Activated CD8-positive, alpha-beta T cell treated with anti-CD3 and anti-CD28 coated beads for 36 hours (primary cell): ENCODE measurements around the gene CDH24. TPM values are rescaled to one million over a fixed set of nuclear protein-coding genes. Genes with fewer than 3 reads are reported as not detected.

ENCODE experiments used
- ATAC-seq: fragments of 200-7000 bp; cut with Tn5 transposase; one replicate; pipeline ENCODE4 v1.10.0; 2021; ENCODE audit warnings: mild to moderate bottlenecking, moderate library complexity
- CTCF ChIA-PET: fragments of 350-600 bp; sonication (Branson Sonifier 250); formaldehyde crosslinking; loops from one replicate; lab custom pipeline; 2021; ENCODE audit warnings: antibody characterized with exemption; lab: Charles Lee
- POLR2A ChIA-PET: fragments of 350-600 bp; sonication (Branson Sonifier 250); formaldehyde crosslinking; loops from one replicate; lab custom pipeline; 2021; ENCODE audit warnings: antibody characterized with exemption; lab: Charles Lee
- DNase-seq: peaks from one replicate; pipeline ENCODE4 v3.0.0-alpha.2; 2020
- H3K27ac Mint-ChIP-seq: one replicate; pipeline ENCODE4 v1.8.0; 2021; ENCODE audit warnings: mild to moderate bottlenecking, mixed read lengths
- H3K27me3 Mint-ChIP-seq: one replicate; pipeline ENCODE4 v1.8.0; 2021; ENCODE audit warnings: mixed read lengths
- H3K36me3 Mint-ChIP-seq: one replicate; pipeline ENCODE4 v1.8.0; 2021; ENCODE audit warnings: low read depth, mixed read lengths
- H3K4me1 Mint-ChIP-seq: one replicate; pipeline ENCODE4 v1.8.0; 2021; ENCODE audit warnings: low read depth, mixed read lengths
- H3K4me3 Mint-ChIP-seq: one replicate; pipeline ENCODE4 v1.8.0; 2021; ENCODE audit warnings: mild to moderate bottlenecking, moderate library complexity, mixed read lengths
- H3K9me3 Mint-ChIP-seq: one replicate; pipeline ENCODE4 v1.8.0; 2021; ENCODE audit warnings: mixed read lengths
- intact Hi-C: fragments of 100-400 bp; cut with micrococcal nuclease; formaldehyde crosslinking; loops from one replicate; pipeline ENCODE4 v1.10.0; 2022
- total RNA-seq, 2 experiments: library from RNA; stranded (reverse); gene quantifications; one replicate each; pipeline ENCODE4 v1.2.3, GENCODE V29; 2021
- TF ChIP-seq, protein P1 (sequence below): fragments of 200-600 bp; IDR thresholded peaks from one replicate; pipeline ENCODE4 v1.8.0; 2022; ENCODE audit warnings: antibody characterized with exemption, mild to moderate bottlenecking

The CDH24 gene
- total RNA-seq, 2 experiments from 2014 or later: 0.69 to 0.72 TPM

DNA sequence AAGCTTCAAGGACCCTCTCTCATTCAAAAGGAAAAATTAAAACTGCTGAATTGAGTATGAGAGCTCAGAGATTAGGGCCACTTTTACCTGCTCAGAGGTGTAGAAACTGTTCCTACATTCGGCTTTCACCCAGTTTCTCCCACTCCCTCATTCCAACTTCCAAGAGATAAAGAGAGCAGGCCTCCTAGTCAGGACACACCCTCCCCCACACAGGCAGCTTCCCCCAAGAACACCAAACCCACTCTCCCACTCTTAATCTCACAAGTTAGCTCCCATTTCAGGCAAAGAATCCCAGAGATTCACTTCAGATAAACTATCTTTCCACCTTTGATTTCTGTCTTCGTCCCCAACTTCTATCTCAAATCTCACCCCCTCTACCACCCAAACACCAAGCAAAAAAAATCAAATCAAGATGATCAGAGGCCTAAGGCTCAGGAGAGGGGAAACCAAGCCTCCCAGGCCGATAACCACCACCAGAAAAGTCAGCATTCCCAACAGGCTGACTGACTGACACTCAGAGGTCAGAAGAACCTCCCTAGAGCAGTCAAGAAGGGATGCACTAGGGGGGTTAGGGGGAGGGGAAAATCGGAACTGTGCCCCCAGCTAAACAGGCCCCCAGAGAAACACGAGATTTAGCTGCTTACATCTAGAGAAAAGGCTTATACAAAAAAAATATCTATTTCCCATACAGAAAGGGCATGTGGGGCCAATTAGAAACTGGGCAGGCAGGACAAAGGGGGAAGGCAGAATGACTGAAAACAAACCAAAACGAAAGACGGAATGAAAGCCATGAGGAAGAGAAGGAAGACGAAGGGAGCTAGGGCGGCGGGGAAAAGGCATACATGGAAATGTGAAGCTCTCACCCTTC is 13.2 kb upstream of the CDH24 start:
- Mint-ChIP-seq H3K4me1 (peaks cover 34% of the 10 kb centered on the region), H3K4me3 (peak overlapping the region; percentile 96), H3K36me3 (peaks cover 45% of the 10 kb centered on the region), H3K27me3 (no peaks in the 10 kb centered on the region), H3K27ac (peak overlapping the region; percentile 97), H3K9me3 (no peaks in the 10 kb centered on the region)
- intact Hi-C loops: no loop called here
- no peak for DNase-seq
- TF ChIP-seq, protein P1, sequence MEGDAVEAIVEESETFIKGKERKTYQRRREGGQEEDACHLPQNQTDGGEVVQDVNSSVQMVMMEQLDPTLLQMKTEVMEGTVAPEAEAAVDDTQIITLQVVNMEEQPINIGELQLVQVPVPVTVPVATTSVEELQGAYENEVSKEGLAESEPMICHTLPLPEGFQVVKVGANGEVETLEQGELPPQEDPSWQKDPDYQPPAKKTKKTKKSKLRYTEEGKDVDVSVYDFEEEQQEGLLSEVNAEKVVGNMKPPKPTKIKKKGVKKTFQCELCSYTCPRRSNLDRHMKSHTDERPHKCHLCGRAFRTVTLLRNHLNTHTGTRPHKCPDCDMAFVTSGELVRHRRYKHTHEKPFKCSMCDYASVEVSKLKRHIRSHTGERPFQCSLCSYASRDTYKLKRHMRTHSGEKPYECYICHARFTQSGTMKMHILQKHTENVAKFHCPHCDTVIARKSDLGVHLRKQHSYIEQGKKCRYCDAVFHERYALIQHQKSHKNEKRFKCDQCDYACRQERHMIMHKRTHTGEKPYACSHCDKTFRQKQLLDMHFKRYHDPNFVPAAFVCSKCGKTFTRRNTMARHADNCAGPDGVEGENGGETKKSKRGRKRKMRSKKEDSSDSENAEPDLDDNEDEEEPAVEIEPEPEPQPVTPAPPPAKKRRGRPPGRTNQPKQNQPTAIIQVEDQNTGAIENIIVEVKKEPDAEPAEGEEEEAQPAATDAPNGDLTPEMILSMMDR: no peak
- ChIA-PET CTCF (interaction anchor here (1.0 to 9.8 kb wide), 19 partner anchors 7 to 225 kb away, joined by 3 to 196 read pairs (median 7); partner anchors contain the start of genes ACIN1, AJUBA, C14orf119 and CDH24), POLR2A (interaction anchor here (0.7 to 2.2 kb wide), 7 partner anchors 13 to 250 kb away, joined by 3 to 8 read pairs (median 6); partner anchors contain the start of genes ACIN1, C14orf119, CDH24 and PPP1R3E)
- ATAC-seq: no peak

DNA sequence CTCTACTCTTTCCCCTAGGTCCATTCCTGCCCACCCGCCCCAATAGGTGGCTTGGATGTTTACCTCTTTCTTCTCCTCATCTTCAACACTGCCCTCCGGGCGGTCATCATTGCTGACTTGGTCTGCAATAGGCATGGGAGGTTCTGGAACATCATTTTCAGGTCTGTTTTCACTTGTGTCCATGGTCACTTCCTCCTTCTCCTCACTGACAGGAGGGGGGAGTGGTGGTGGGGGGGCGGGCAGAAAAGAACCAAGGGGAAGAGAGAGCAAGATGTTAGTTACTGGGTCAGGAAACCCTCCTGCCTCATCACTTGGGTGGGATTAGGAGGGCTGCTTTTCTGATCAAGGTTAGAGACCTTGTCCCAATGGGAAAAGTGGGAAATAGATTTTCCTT is 12.1 kb upstream of the CDH24 start:
- H3K9me3 Mint-ChIP-seq: no peaks in the 10 kb centered on the region
- no peak for DNase-seq
- peak overlapping the region; percentile 52 for H3K27ac Mint-ChIP-seq
- ChIA-PET POLR2A (interaction anchor here (0.9 to 1.9 kb wide), 5 partner anchors 8 to 87 kb away, joined by 3 to 12 read pairs (median 5); partner anchors contain the start of genes AJUBA and CDH24), CTCF (interaction anchor here (0.8 to 12.3 kb wide), 70 partner anchors 5 to 461 kb away, joined by 3 to 196 read pairs (median 6); partner anchors contain the start of genes ACIN1, AJUBA, C14orf119 and CDH24)
- TF ChIP-seq, protein P1: no peak
- peak overlapping the region; percentile 96 for H3K4me3 Mint-ChIP-seq
- H3K4me1 Mint-ChIP-seq: peaks cover 36% of the 10 kb centered on the region
- H3K27me3 Mint-ChIP-seq: no peaks in the 10 kb centered on the region
- intact Hi-C loops: no loop called here
- H3K36me3 Mint-ChIP-seq: peaks cover 48% of the 10 kb centered on the region
- no peak for ATAC-seq

DNA sequence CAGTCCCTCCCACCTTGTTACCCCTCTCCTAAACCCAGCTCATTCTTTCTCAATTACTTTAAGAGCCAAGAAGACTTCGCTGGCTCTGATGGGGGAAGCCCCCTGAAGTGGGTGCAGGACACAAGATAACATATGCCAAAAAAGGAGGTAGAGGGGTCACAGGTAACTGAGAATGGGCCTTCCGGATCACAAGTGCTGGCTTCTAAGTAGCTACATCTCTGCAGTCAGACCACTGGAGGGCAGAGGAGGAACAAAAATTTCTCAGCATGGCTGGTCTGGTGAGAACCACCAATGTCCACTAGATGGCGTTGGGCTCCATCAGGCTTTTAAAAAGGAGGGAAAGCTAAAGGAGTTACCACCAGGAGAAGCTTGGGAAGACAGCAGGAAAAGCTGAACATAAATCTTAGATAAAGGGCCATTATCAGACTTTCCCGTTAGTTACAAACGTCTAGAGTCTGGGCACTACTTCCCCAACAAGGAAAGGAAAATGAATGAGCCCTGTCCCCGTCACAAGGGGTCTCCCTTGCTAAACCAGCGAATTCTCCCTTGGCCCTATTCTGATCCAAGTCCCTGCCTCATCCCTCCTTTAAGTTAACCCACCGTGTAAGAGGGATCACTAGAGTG is 11.6 kb upstream of the CDH24 start:
- no peaks in the 10 kb centered on the region for H3K9me3 Mint-ChIP-seq
- ATAC-seq (peak; percentile 79), DNase-seq (peak; percentile 84)
- peak overlapping the region; percentile 47 for H3K4me3 Mint-ChIP-seq
- POLR2A ChIA-PET: interaction anchor here (0.8 to 1.9 kb wide), 9 partner anchors 8 to 462 kb away, joined by 3 to 12 read pairs (median 4); partner anchors contain the start of genes AJUBA, CDH24 and HAUS4
- intact Hi-C loops: no loop called here
- no peaks in the 10 kb centered on the region for H3K27me3 Mint-ChIP-seq
- peaks cover 54% of the 10 kb centered on the region for H3K36me3 Mint-ChIP-seq
- peak overlapping the region; percentile 69 for H3K27ac Mint-ChIP-seq
- H3K4me1 Mint-ChIP-seq: peaks cover 36% of the 10 kb centered on the region
- CTCF ChIA-PET: interaction anchor here (0.7 to 12.3 kb wide), 81 partner anchors 6 to 508 kb away, joined by 3 to 196 read pairs (median 5); partner anchors contain the start of genes ACIN1, AJUBA, C14orf119 and CDH24
- TF ChIP-seq, protein P1: peak; percentile 96

DNA sequence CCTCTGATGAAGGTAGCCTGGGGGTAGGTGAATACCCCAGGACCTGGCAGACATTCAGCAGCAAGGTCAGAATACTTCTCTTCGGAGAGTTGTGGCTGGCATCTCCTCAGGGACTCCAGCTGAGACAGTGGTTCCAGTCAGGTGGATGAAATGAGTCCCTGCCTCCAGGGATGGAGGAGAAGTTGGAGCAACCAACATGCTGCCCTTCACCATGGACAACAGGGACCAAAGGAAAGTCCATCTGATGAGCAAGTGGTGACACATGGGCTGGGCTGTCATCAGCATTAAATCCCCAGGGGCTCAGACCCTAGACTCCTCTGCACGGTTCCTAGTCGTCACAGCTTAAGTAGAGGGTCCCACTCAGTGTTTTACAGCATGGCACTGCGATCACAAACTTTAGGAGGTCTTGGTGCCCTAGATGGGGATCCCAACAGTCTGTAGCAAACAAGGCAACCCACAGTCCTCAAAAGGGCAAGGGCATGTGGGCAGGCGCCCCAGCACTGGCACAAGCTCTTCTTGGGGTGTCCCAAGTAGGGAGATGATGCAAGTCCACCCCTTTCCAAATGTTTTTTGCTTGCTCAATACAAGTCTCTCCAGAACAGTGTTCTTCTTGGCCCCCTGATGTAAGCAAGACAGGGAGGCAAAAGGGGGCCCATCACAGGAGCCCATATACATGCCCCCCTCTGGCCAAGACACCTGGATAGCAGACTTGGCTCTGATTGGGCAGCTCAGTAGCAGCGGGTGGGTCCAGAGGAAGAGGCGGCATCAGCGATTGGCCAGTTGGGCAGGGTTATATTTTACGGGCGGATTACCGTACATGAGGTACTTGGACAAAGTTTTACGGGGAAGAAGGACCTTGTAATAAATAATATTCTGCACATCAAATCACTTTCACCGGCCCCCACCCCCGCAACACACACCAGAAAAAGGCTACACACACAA is 10.8 kb upstream of the CDH24 start:
- intact Hi-C loops: no loop called here

More for the DNA sequence above, 10.8 kb upstream of the CDH24 start:
- peaks cover 36% of the 10 kb centered on the region for H3K4me1 Mint-ChIP-seq
- ATAC-seq (no peak), DNase-seq (no peak)
- peak overlapping the region; percentile 69 for H3K27ac Mint-ChIP-seq
- ChIA-PET POLR2A (interaction anchor here (0.8 to 1.9 kb wide), 9 partner anchors 9 to 461 kb away, joined by 3 to 12 read pairs (median 4); partner anchors contain the start of genes AJUBA, CDH24 and HAUS4), CTCF (interaction anchor here (0.7 to 12.3 kb wide), 81 partner anchors 6 to 507 kb away, joined by 3 to 196 read pairs (median 5); partner anchors contain the start of genes ACIN1, AJUBA, C14orf119 and CDH24)
- no peak overlapping the region for H3K4me3 Mint-ChIP-seq
- H3K27me3 Mint-ChIP-seq: no peaks in the 10 kb centered on the region
- peaks cover 60% of the 10 kb centered on the region for H3K36me3 Mint-ChIP-seq
- TF ChIP-seq, protein P1: no peak
- no peaks in the 10 kb centered on the region for H3K9me3 Mint-ChIP-seq
